ENCODE results near the gene RELL1. TPM values are rescaled to one million over a fixed set of nuclear protein-coding genes. Genes with fewer than 3 reads are reported as not detected.

RELL1 gene
- total RNA-seq, 6 experiments from 2014 or later, result 20.4 to 31.3 (median 28.9) TPM

DNA sequence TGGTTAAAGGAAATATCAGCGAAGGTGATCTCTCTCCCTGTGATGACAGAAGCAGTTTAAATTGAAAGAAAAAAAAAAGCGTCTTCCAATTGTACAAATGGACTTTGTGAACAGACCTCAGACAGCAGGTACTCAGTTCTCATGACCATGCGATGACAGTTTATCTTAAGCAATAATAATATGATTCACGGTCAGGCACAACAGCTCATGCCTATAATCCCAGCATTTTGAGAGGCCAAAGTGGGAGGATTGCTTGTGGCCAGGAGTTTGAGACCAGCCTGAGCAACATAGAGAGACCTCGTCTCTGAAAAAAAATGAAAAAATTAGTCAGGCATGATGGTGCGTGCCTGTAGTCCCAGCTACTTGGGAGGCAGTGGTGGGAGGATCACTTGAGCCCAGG lies 51.0 kb downstream of the RELL1 start:
- TF ChIP-seq, protein P1, sequence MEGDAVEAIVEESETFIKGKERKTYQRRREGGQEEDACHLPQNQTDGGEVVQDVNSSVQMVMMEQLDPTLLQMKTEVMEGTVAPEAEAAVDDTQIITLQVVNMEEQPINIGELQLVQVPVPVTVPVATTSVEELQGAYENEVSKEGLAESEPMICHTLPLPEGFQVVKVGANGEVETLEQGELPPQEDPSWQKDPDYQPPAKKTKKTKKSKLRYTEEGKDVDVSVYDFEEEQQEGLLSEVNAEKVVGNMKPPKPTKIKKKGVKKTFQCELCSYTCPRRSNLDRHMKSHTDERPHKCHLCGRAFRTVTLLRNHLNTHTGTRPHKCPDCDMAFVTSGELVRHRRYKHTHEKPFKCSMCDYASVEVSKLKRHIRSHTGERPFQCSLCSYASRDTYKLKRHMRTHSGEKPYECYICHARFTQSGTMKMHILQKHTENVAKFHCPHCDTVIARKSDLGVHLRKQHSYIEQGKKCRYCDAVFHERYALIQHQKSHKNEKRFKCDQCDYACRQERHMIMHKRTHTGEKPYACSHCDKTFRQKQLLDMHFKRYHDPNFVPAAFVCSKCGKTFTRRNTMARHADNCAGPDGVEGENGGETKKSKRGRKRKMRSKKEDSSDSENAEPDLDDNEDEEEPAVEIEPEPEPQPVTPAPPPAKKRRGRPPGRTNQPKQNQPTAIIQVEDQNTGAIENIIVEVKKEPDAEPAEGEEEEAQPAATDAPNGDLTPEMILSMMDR (IDR thresholded peaks at IDR 0.05), result no peak
- no peak overlapping the region for H3K27ac Mint-ChIP-seq
- no peak overlapping the region for H3K4me3 Mint-ChIP-seq
- H3K4me1 Mint-ChIP-seq (ENCODE audit: low read depth), result peaks cover 14% of the 10 kb centered on the region
- no peaks in the 10 kb centered on the region for H3K9me3 Mint-ChIP-seq
- peaks cover 25% of the 10 kb centered on the region for H3K36me3 Mint-ChIP-seq (ENCODE audit: low read depth)
- H3K27me3 Mint-ChIP-seq (ENCODE audit: insufficient read depth), result no peaks in the 10 kb centered on the region
- no peak for DNase-seq

DNA sequence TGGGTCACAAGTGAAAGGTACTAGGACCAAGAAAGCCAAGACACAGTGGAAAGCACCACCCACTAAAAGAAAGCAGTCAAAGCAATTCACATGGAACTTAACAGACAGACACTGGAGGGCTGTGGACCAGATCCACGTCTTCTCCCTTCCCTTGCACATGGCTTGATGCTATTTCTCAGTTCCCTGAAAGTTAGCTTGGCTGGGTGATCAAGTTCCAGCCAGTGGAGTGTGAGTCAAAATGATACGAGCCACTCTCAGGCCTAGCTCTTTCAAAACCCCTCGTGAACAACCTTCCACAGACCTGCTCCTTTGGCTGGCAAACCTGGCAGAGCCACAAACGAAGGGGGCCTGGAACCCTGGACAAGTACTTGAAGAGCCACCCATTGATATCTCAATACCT lies 52.0 kb downstream of the RELL1 start:
- no peak overlapping the region for H3K27ac Mint-ChIP-seq
- peaks cover 25% of the 10 kb centered on the region for H3K36me3 Mint-ChIP-seq (ENCODE audit: low read depth)
- H3K4me3 Mint-ChIP-seq, result no peak overlapping the region
- H3K9me3 Mint-ChIP-seq, result no peaks in the 10 kb centered on the region
- H3K4me1 Mint-ChIP-seq (ENCODE audit: low read depth), result peaks cover 23% of the 10 kb centered on the region
- DNase-seq, result no peak
- TF ChIP-seq, protein P1 (IDR thresholded peaks at IDR 0.05), result no peak
- no peaks in the 10 kb centered on the region for H3K27me3 Mint-ChIP-seq (ENCODE audit: insufficient read depth)

- no peaks in the 10 kb centered on the region for H3K9me3 Mint-ChIP-seq
- H3K4me1 Mint-ChIP-seq (ENCODE audit: low read depth), result peaks cover 32% of the 10 kb centered on the region
- TF ChIP-seq, protein P1 (IDR thresholded peaks at IDR 0.05), result no peak
- peak overlapping the region; percentile 41 for H3K27ac Mint-ChIP-seq
- H3K4me3 Mint-ChIP-seq, result no peak overlapping the region
- no peaks in the 10 kb centered on the region for H3K27me3 Mint-ChIP-seq (ENCODE audit: insufficient read depth)
- peaks cover 30% of the 10 kb centered on the region for H3K36me3 Mint-ChIP-seq (ENCODE audit: low read depth)
- DNase-seq, result no peak
These were observed 53.3 kb downstream of the RELL1 start for GRCh38 chr4:37632836-37633235.

DNA sequence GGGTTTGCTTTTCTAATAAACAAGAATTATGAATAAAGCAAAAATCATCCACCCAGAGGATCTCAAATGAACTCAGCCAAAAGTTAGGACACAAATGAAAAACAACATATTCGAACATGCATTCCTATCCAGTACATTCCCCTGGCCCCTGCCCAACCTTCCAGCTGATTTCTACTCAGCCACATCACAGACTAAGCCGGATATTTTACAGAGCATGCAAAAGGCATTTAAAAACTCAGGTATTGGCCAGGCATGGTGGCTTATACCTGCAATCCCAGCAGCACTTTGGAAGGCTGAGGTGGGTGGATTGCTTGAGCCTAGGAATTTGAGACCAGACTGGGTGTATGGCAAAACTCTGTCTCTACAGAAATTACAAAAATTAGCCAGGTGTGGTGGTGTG lies 54.6 kb downstream of the RELL1 start:
- H3K4me3 Mint-ChIP-seq, result no peak overlapping the region
- H3K9me3 Mint-ChIP-seq, result no peaks in the 10 kb centered on the region
- H3K27me3 Mint-ChIP-seq (ENCODE audit: insufficient read depth), result no peaks in the 10 kb centered on the region
- TF ChIP-seq, protein P1 (IDR thresholded peaks at IDR 0.05), result no peak
- peaks cover 24% of the 10 kb centered on the region for H3K36me3 Mint-ChIP-seq (ENCODE audit: low read depth)
- DNase-seq, result no peak
- H3K27ac Mint-ChIP-seq, result no peak overlapping the region
- H3K4me1 Mint-ChIP-seq (ENCODE audit: low read depth), result peaks cover 32% of the 10 kb centered on the region

DNA sequence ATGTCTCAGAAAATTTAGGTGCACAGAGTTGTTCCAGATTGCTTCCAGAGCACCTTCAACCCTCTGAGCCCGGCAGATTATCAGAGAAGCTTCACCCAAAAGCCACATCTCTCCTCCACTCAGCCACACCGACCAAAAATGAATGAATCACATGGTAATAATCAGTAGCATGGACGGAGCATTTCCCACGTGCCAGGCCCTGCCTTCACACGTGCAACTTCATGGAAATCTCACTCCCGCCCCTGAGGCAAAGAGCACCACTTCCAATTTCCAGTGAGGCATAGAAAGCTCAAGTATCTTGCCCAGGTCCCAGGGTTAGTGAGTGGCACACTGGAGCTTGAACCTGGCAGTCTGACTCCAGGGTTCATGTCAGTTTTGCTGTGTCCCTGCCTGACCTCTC lies 56.5 kb downstream of the RELL1 start:
- H3K9me3 Mint-ChIP-seq, result no peaks in the 10 kb centered on the region
- peak overlapping the region; percentile 64; the same call in 1 of the 2 replicates for H3K27ac Mint-ChIP-seq
- TF ChIP-seq, protein P1 (IDR thresholded peaks at IDR 0.05), result no peak
- H3K27me3 Mint-ChIP-seq (ENCODE audit: insufficient read depth), result no peaks in the 10 kb centered on the region
- H3K4me1 Mint-ChIP-seq (ENCODE audit: low read depth), result peaks cover 32% of the 10 kb centered on the region
- DNase-seq, result no peak
- no peak overlapping the region for H3K4me3 Mint-ChIP-seq
- peaks cover 19% of the 10 kb centered on the region for H3K36me3 Mint-ChIP-seq (ENCODE audit: low read depth)

Data from HFFc6 (cell line).